DND-41 (cell line): ENCODE results near the gene UCKL1.

Source experiments
- ATAC-seq: fragments of 200-7000 bp; cut with Tn5 transposase; 3 replicates; pipeline ENCODE4 v1.9.1; 2021; ENCODE audit warnings: low read depth; ENCODE audit not compliant: insufficient read depth
- DNase-seq: peaks from one replicate; pipeline ENCODE4 v3.0.0-alpha.2; 2020
- H2AFZ ChIP-seq: 2 replicates; pipeline ENCODE4 v1.6.0; 2012; ENCODE audit warnings: low read depth, low read length
- H3K27ac ChIP-seq: 2 replicates; pipeline ENCODE4 v1.5.1; 2012; ENCODE audit warnings: low read length, inconsistent platforms
- H3K27me3 ChIP-seq: fragments of 200-600 bp; sonication (generic); 2 replicates; pipeline ENCODE4 v1.6.0; 2012; ENCODE audit warnings: low read length, mild to moderate bottlenecking, inconsistent platforms; ENCODE audit not compliant: insufficient read depth, poor library complexity
- H3K36me3 ChIP-seq: 2 replicates; pipeline ENCODE4 v1.5.1; 2012; ENCODE audit warnings: low read length, inconsistent platforms; ENCODE audit not compliant: insufficient read depth
- H3K4me1 ChIP-seq: 2 replicates; pipeline ENCODE4 v1.5.1; 2012; ENCODE audit warnings: mild to moderate bottlenecking, low read length; ENCODE audit not compliant: insufficient read depth
- H3K4me2 ChIP-seq: 2 replicates; pipeline ENCODE4 v1.6.0; 2012; ENCODE audit warnings: mild to moderate bottlenecking, moderate library complexity, low read length, inconsistent platforms; ENCODE audit not compliant: insufficient read depth
- H3K4me3 ChIP-seq, 2 experiments: fragments of 200-600 bp in 1 of 2; shearing (Covaris generic) in 1 of 2; 2 replicates each; pipeline ENCODE4 v1.5.1; 2012 to 2016; ENCODE audit warnings: inconsistent platforms in 2 of 2, low read length in 2 of 2, mild to moderate bottlenecking in 2 of 2, low read depth in 1 of 2, moderate library complexity in 1 of 2
- H3K79me2 ChIP-seq: 2 replicates; pipeline ENCODE4 v1.6.0; 2012; ENCODE audit warnings: low read length, inconsistent platforms; ENCODE audit not compliant: insufficient read depth
- H3K9ac ChIP-seq: 2 replicates; pipeline ENCODE4 v1.6.0; 2012; ENCODE audit warnings: low read depth, mild to moderate bottlenecking, inconsistent platforms, low read length, moderate library complexity
- H3K9me3 ChIP-seq: 2 replicates; pipeline ENCODE4 v1.5.1; 2012; ENCODE audit warnings: low read length, moderate library complexity, mild to moderate bottlenecking, inconsistent platforms; ENCODE audit not compliant: insufficient read depth, severe bottlenecking
- H4K20me1 ChIP-seq: 2 replicates; pipeline ENCODE4 v1.6.0; 2012; ENCODE audit warnings: low read length; ENCODE audit not compliant: insufficient read depth
- CTCF ChIP-seq: IDR thresholded peaks from 2 replicates; pipeline ENCODE4 v1.5.1; 2012; ENCODE audit warnings: borderline replicate concordance, low read length, moderate library complexity, mild to moderate bottlenecking; ENCODE audit not compliant: poor library complexity, severe bottlenecking; ENCODE audit errors: extremely low read depth
- EZH2 ChIP-seq: IDR thresholded peaks from 3 replicates; pipeline ENCODE4 v1.6.1; 2012; ENCODE audit warnings: borderline replicate concordance, low read depth, mild to moderate bottlenecking, moderate library complexity, low read length, inconsistent platforms; ENCODE audit not compliant: severe bottlenecking

The UCKL1 gene

GRCh38 chr20:63952210-63952535 lies 4.0 kb downstream of the UCKL1 start:
- H3K36me3 ChIP-seq: peaks cover 44% of the 10 kb centered on the region
- peaks cover 89% of the 10 kb centered on the region for H3K79me2 ChIP-seq
- H3K4me3 ChIP-seq: no peak overlapping the region
- H3K27ac ChIP-seq: no peak overlapping the region
- no peaks in the 10 kb centered on the region for H3K9me3 ChIP-seq
- no peak overlapping the region for H3K9ac ChIP-seq
- peaks cover 80% of the 10 kb centered on the region for H4K20me1 ChIP-seq
- H2AFZ ChIP-seq: no peak overlapping the region
- DNase-seq: no peak
- no peaks in the 10 kb centered on the region for H3K27me3 ChIP-seq
- no peak for ATAC-seq
- H3K4me2 ChIP-seq: no peak overlapping the region
- peaks cover 30% of the 10 kb centered on the region for H3K4me1 ChIP-seq
- TF ChIP-seq EZH2 (no peak), CTCF (no peak)

- Histone ChIP-seq H3K4me2 (no peak overlapping the region), H2AFZ (no peak overlapping the region), H3K36me3 (peaks cover 42% of the 10 kb centered on the region), H3K9ac (no peak overlapping the region), H3K4me3 (no peak overlapping the region), H4K20me1 (peaks cover 83% of the 10 kb centered on the region), H3K4me1 (peaks cover 24% of the 10 kb centered on the region), H3K27me3 (no peaks in the 10 kb centered on the region), H3K9me3 (no peaks in the 10 kb centered on the region), H3K79me2 (peaks cover 94% of the 10 kb centered on the region), H3K27ac (no peak overlapping the region)
- no peak for DNase-seq
- ATAC-seq: no peak
- TF ChIP-seq EZH2: no peak
- TF ChIP-seq CTCF: no peak
Observed at GRCh38 chr20:63951398-63952209, 4.6 kb downstream of the UCKL1 start.

- no peak for TF ChIP-seq CTCF
- TF ChIP-seq EZH2: no peak
- peaks cover 98% of the 10 kb centered on the region for H3K79me2 ChIP-seq
- H3K4me1 ChIP-seq: peaks cover 22% of the 10 kb centered on the region
- H3K9me3 ChIP-seq: no peaks in the 10 kb centered on the region
- ATAC-seq (no peak), DNase-seq (no peak)
- H2AFZ ChIP-seq: no peak overlapping the region
- no peak overlapping the region for H3K9ac ChIP-seq
- no peaks in the 10 kb centered on the region for H3K27me3 ChIP-seq
- H4K20me1 ChIP-seq: peaks cover 91% of the 10 kb centered on the region
- H3K36me3 ChIP-seq: peaks cover 46% of the 10 kb centered on the region
- H3K4me3 ChIP-seq: no peak overlapping the region
- no peak overlapping the region for H3K27ac ChIP-seq
- H3K4me2 ChIP-seq: no peak overlapping the region
Observed at GRCh38 chr20:63950701-63951397, 5.4 kb downstream of the UCKL1 start.
